Upper lobe of left lung (tissue), 4 donors: ENCODE measurements around the gene SPTBN1.
A peak's percentile ranks its signal among the peaks of the same experiment; 100 is the strongest.

Source experiments
- EP300 ChIP-seq, 4 donors: sonication (generic); formaldehyde crosslinking; IDR thresholded peaks; one replicate each; pipeline ENCODE4 v1.5.1; 2017; ENCODE audit warnings: antibody characterized with exemption in 4 of 4, control low read depth in 2 of 4
- POLR2A ChIP-seq, 4 donors: fragments of 450-650 bp; IDR thresholded peaks; one replicate each; pipeline ENCODE4 v1.5.1; 2016 to 2017; ENCODE audit warnings: antibody characterized with exemption in 4 of 4, mild to moderate bottlenecking in 2 of 4
- POLR2AphosphoS5 ChIP-seq, 2 donors: sonication (generic); formaldehyde crosslinking; IDR thresholded peaks; one replicate each; pipeline ENCODE4 v1.5.1; 2017; ENCODE audit warnings: antibody characterized with exemption in 2 of 2
- TF ChIP-seq, protein P1 (sequence below), 6 experiments: fragments of 450-650 bp in 4 of 6; fragments of 200-600 bp in 2 of 6; sonication (generic) in 2 of 6; IDR thresholded peaks; one replicate each; pipeline ENCODE4 v1.5.1; 2016 to 2019; ENCODE audit warnings: antibody characterized with exemption in 6 of 6

DNA sequence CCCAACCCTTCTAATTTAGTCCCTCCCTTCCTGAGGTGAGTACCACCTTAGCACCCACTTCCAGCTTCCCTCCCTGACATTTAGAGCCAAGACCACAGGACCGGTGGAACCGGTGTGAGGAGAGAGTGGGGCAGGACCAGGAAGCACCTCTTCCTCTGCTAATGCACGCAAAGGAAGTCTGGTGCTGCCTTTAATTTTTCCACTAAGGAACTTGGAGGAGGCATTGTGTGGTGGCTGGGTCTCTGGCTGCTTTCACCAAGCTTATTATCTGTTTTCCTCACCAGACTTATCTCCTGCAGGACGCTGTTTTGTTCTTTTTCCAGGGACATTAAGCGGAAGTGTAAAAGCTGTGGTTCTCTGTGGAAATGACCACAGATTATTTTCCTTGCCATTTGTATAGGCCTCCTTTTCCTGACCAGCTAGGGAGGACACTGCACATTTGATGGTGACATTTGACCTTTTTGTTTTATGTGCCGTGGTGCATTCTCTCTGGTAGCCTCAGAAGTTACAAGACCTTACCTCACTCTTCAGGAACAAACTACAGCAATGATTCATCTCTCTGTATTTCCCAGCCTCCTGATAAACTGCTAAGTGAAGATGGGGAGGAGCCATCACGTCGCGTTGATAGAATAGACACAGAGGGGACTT lies 39.8 kb upstream of the SPTBN1 start:
- TF ChIP-seq POLR2AphosphoS5 (IDR thresholded peaks at IDR 0.05): peak; percentile 54 to 82
- TF ChIP-seq POLR2A (IDR thresholded peaks at IDR 0.05): peak in 1 of 4 donors; percentile 21
- TF ChIP-seq, protein P1, sequence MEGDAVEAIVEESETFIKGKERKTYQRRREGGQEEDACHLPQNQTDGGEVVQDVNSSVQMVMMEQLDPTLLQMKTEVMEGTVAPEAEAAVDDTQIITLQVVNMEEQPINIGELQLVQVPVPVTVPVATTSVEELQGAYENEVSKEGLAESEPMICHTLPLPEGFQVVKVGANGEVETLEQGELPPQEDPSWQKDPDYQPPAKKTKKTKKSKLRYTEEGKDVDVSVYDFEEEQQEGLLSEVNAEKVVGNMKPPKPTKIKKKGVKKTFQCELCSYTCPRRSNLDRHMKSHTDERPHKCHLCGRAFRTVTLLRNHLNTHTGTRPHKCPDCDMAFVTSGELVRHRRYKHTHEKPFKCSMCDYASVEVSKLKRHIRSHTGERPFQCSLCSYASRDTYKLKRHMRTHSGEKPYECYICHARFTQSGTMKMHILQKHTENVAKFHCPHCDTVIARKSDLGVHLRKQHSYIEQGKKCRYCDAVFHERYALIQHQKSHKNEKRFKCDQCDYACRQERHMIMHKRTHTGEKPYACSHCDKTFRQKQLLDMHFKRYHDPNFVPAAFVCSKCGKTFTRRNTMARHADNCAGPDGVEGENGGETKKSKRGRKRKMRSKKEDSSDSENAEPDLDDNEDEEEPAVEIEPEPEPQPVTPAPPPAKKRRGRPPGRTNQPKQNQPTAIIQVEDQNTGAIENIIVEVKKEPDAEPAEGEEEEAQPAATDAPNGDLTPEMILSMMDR (IDR thresholded peaks at IDR 0.05): no peak
- TF ChIP-seq EP300 (IDR thresholded peaks at IDR 0.05): peak in 2 of 4 donors; percentile 50 to 88
